ENCODE data around the gene DNAH7. TPM values are rescaled to one million over a fixed set of nuclear protein-coding genes. Genes with fewer than 3 reads are reported as not detected.

Gene DNAH7
- total RNA-seq, 1 donor from 2014 or later: 0.11 TPM

DNA sequence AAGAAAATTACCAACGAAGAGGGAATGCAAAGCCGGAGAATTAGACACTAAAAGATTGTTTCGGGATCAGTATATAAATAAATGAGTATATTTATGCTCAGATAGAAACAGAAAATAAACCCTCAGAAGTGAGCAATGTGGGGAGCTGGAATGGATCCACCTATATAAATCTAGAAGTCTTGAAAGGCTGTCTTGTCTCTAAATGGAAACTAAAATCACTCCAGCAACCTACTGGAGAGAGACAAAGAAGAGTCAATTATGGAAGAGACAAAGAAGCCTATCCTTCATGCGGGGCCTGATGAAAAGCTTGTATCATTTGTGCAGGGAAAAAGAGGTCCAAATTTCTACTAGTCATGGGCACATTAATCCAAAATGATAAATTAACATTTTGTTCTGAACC is 158.1 kb downstream of the DNAH7 start:
- no peaks in the 10 kb centered on the region for H3K4me1 ChIP-seq
- no peak overlapping the region for H3K27ac ChIP-seq (replicated peaks)
- no peaks in the 10 kb centered on the region for H3K9me3 ChIP-seq (replicated peaks)
- H3K4me3 ChIP-seq: no peak overlapping the region
- no peaks in the 10 kb centered on the region for H3K27me3 ChIP-seq (ENCODE audit: low read depth)
- TF ChIP-seq CTCF (IDR thresholded peaks at IDR 0.05; ENCODE audit: borderline replicate concordance): no peak
- no peaks in the 10 kb centered on the region for H3K36me3 ChIP-seq
- no peak for DNase-seq
- intact Hi-C loops (cut with micrococcal nuclease): no loop called here

- TF ChIP-seq CTCF (IDR thresholded peaks at IDR 0.05; ENCODE audit: borderline replicate concordance): no peak
- intact Hi-C loops (cut with micrococcal nuclease): no loop called here
- Histone ChIP-seq H3K27ac (replicated peaks) (no peak overlapping the region), H3K27me3 (ENCODE audit: low read depth) (no peaks in the 10 kb centered on the region), H3K4me1 (no peaks in the 10 kb centered on the region), H3K4me3 (no peak overlapping the region), H3K36me3 (no peaks in the 10 kb centered on the region), H3K9me3 (replicated peaks) (no peaks in the 10 kb centered on the region)
- DNase-seq: no peak
Measured at GRCh38 chr2:195909926-195910325, 158.7 kb downstream of the DNAH7 start.

GRCh38 chr2:195907474-195907873 is 161.2 kb downstream of the DNAH7 start:
- TF ChIP-seq CTCF (IDR thresholded peaks at IDR 0.05; ENCODE audit: borderline replicate concordance): no peak
- no peak overlapping the region for H3K27ac ChIP-seq (replicated peaks)
- H3K36me3 ChIP-seq: no peaks in the 10 kb centered on the region
- no peak overlapping the region for H3K4me3 ChIP-seq
- intact Hi-C loops (cut with micrococcal nuclease): no loop called here
- DNase-seq: no peak
- H3K27me3 ChIP-seq (ENCODE audit: low read depth): no peaks in the 10 kb centered on the region
- no peaks in the 10 kb centered on the region for H3K9me3 ChIP-seq (replicated peaks)
- no peaks in the 10 kb centered on the region for H3K4me1 ChIP-seq

GRCh38 chr2:195903956-195904355 is 164.7 kb downstream of the DNAH7 start:
- H3K4me1 ChIP-seq: no peaks in the 10 kb centered on the region
- TF ChIP-seq CTCF (IDR thresholded peaks at IDR 0.05; ENCODE audit: borderline replicate concordance): no peak
- H3K9me3 ChIP-seq (replicated peaks): no peaks in the 10 kb centered on the region
- H3K27me3 ChIP-seq (ENCODE audit: low read depth): no peaks in the 10 kb centered on the region
- H3K4me3 ChIP-seq: no peak overlapping the region
- no peak overlapping the region for H3K27ac ChIP-seq (replicated peaks)
- no peak for DNase-seq
- no peaks in the 10 kb centered on the region for H3K36me3 ChIP-seq
- intact Hi-C loops (cut with micrococcal nuclease): no loop called here

DNA sequence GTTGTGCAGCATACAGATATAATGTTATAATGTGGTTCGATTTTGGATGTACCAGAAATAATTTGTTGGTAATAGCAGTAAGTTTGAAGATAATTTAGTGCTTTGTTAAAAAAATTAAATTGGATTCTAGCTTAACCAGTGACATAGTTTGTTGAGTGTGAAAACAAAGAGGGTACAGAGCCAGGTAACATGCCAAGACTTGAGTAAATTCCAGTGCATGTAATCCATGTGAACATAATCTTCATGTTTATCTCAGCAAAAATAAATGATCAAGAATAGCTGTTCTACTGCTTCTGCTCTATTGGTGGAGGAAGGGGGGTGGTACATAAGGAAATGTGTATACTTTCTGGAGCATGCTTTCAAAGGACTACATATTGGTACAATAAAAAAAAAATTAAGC is 165.8 kb downstream of the DNAH7 start:
- intact Hi-C loops (cut with micrococcal nuclease): no loop called here
- Histone ChIP-seq H3K9me3 (replicated peaks) (no peaks in the 10 kb centered on the region), H3K36me3 (no peaks in the 10 kb centered on the region), H3K27ac (replicated peaks) (no peak overlapping the region), H3K4me3 (no peak overlapping the region), H3K4me1 (peaks cover 2% of the 10 kb centered on the region), H3K27me3 (ENCODE audit: low read depth) (no peaks in the 10 kb centered on the region)
- DNase-seq: no peak
- no peak for TF ChIP-seq CTCF (IDR thresholded peaks at IDR 0.05; ENCODE audit: borderline replicate concordance)

DNA sequence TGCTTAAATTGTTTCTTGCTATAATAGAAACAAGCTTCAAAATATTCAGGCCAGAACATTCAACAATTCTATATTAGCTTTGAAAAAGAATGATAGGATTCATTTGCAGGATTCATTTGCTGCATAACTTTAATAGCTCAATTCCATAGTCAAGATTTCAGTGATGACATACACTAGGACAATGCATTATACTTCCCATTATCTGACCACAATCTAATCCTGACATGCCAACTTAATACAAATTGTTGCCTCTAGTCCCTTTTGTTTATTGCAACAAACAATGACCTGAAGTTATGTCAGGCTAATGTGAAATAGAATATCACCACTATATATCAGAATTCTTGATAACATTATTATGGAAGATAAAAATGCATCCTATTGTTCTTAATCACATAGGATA is 169.4 kb downstream of the DNAH7 start:
- Histone ChIP-seq H3K36me3 (no peaks in the 10 kb centered on the region), H3K9me3 (replicated peaks) (no peaks in the 10 kb centered on the region), H3K27me3 (ENCODE audit: low read depth) (no peaks in the 10 kb centered on the region), H3K4me1 (peaks cover 2% of the 10 kb centered on the region), H3K4me3 (no peak overlapping the region), H3K27ac (replicated peaks) (no peak overlapping the region)
- TF ChIP-seq CTCF (IDR thresholded peaks at IDR 0.05; ENCODE audit: borderline replicate concordance): no peak
- intact Hi-C loops (cut with micrococcal nuclease): no loop called here
- no peak for DNase-seq

Data from left ventricle myocardium inferior (tissue), 1 donor.